ENCODE data around the gene XRN2. TPM values are rescaled to one million over a fixed set of nuclear protein-coding genes. Genes with fewer than 3 reads are reported as not detected.

The XRN2 gene
- total and polyA plus RNA-seq, 10 donors = 19.3 to 92.6 (median 62.8) TPM

GRCh38 chr20:21384308-21384892 lies 81.3 kb downstream of the XRN2 start:
- Histone ChIP-seq H3K4me3 (no peak overlapping the region), H3K27ac (no peak overlapping the region), H3K9me3 (no peaks in the 10 kb centered on the region), H3K36me3 (peaks cover 4 to 100% (median 70%) of the 10 kb centered on the region in 6 donors), H3K27me3 (replicated peaks in 1 of 7) (no peaks in the 10 kb centered on the region), H3K4me1 (no peaks in the 10 kb centered on the region)
- intact Hi-C loops (cut with DNase I; ENCODE audit: low total_unique reads) = no loop called here
- no peak for TF ChIP-seq POLR2AphosphoS5 (IDR thresholded peaks at IDR 0.05)
- TF ChIP-seq CTCF (IDR thresholded peaks at IDR 0.05 in 8 of 11, conservative IDR thresholded peaks at IDR 0.05 in 3 of 11) = no peak
- TF ChIP-seq POLR2A (IDR thresholded peaks at IDR 0.05) = no peak
- 92 to 98% (median 97%) methylated on average over 5 of the region's 5 CpGs for WGBS, 5 donors
- DNase-seq = no peak

- Histone ChIP-seq H3K4me1 (no peaks in the 10 kb centered on the region), H3K27me3 (replicated peaks in 1 of 7) (peaks cover 0 to 7% (median 1%) of the 10 kb centered on the region in 7 donors), H3K27ac (no peak overlapping the region), H3K4me3 (no peak overlapping the region), H3K9me3 (no peaks in the 10 kb centered on the region), H3K36me3 (peaks cover 4 to 100% (median 71%) of the 10 kb centered on the region in 6 donors)
- 93 to 99% (median 97%) methylated on average over 5 of the region's 5 CpGs for WGBS, 5 donors
- intact Hi-C loops (cut with DNase I; ENCODE audit: low total_unique reads) = no loop called here
- no peak for DNase-seq
- no peak for TF ChIP-seq CTCF (IDR thresholded peaks at IDR 0.05 in 8 of 11, conservative IDR thresholded peaks at IDR 0.05 in 3 of 11)
- no peak for TF ChIP-seq POLR2A (IDR thresholded peaks at IDR 0.05)
- TF ChIP-seq POLR2AphosphoS5 (IDR thresholded peaks at IDR 0.05) = no peak
These were observed 83.0 kb downstream of the XRN2 start for GRCh38 chr20:21386111-21386510.

GRCh38 chr20:21387528-21387927 lies 84.4 kb downstream of the XRN2 start:
- H3K27me3 ChIP-seq (replicated peaks in 1 of 7) = peaks cover 0 to 21% (median 15%) of the 10 kb centered on the region in 7 donors
- no peak overlapping the region for H3K4me3 ChIP-seq
- intact Hi-C loops (cut with DNase I; ENCODE audit: low total_unique reads) = no loop called here
- TF ChIP-seq POLR2A (IDR thresholded peaks at IDR 0.05) (no peak), CTCF (IDR thresholded peaks at IDR 0.05 in 8 of 11, conservative IDR thresholded peaks at IDR 0.05 in 3 of 11) (no peak), POLR2AphosphoS5 (IDR thresholded peaks at IDR 0.05) (no peak)
- no peak overlapping the region for H3K27ac ChIP-seq
- DNase-seq = no peak
- no peaks in the 10 kb centered on the region for H3K9me3 ChIP-seq
- H3K4me1 ChIP-seq = peaks cover 0 to 14% (median 6%) of the 10 kb centered on the region in 6 donors
- peaks cover 4 to 86% (median 63%) of the 10 kb centered on the region in 6 donors for H3K36me3 ChIP-seq

- peaks cover 0 to 31% (median 26%) of the 10 kb centered on the region in 7 donors for H3K27me3 ChIP-seq (replicated peaks in 1 of 7)
- TF ChIP-seq POLR2A (IDR thresholded peaks at IDR 0.05) (no peak), CTCF (IDR thresholded peaks at IDR 0.05 in 8 of 11, conservative IDR thresholded peaks at IDR 0.05 in 3 of 11) (no peak), POLR2AphosphoS5 (IDR thresholded peaks at IDR 0.05) (no peak)
- WGBS, 5 donors = 89 to 98% (median 90%) methylated on average over 1 of the region's 1 CpG
- peaks cover 0 to 20% (median 6%) of the 10 kb centered on the region in 6 donors for H3K4me1 ChIP-seq
- no peak for DNase-seq
- H3K36me3 ChIP-seq = peaks cover 4 to 75% (median 53%) of the 10 kb centered on the region in 6 donors
- no peak overlapping the region for H3K4me3 ChIP-seq
- intact Hi-C loops (cut with DNase I; ENCODE audit: low total_unique reads) = no loop called here
- no peaks in the 10 kb centered on the region for H3K9me3 ChIP-seq
- H3K27ac ChIP-seq = no peak overlapping the region
These were observed 85.4 kb downstream of the XRN2 start for GRCh38 chr20:21388566-21388965.
